ENCODE results near the gene WHRN. TPM values are rescaled to one million over a fixed set of nuclear protein-coding genes. Genes with fewer than 3 reads are reported as not detected.
A peak's percentile ranks its signal among the peaks of the same experiment; 100 is the strongest.

WHRN gene
- total RNA-seq, 1 donor from 2014 or later = 14.5 TPM

GRCh38 chr9:114366334-114367128 lies 138.7 kb downstream of the WHRN start:
- peaks cover 4% of the 10 kb centered on the region for H3K9me3 Mint-ChIP-seq
- intact Hi-C loops (cut with micrococcal nuclease) = loop anchor here (1.0 kb wide), 3 partner anchors 17 to 32 kb away; no protein-coding TSS in a partner anchor
- ATAC-seq (ENCODE audit: low read depth) = peak; percentile 41
- H3K4me1 Mint-ChIP-seq = peaks cover 90% of the 10 kb centered on the region
- no peaks in the 10 kb centered on the region for H3K27me3 Mint-ChIP-seq
- ChIA-PET POLR2A (interaction anchor here (0.6 to 15.2 kb wide), 4 partner anchors 16 to 237 kb away, joined by 4 to 913 read pairs (median 14); partner anchors contain the start of genes AKNA and ATP6V1G1), CTCF (interaction anchor here (0.6 to 2.5 kb wide), 6 partner anchors 17 to 23 kb away, joined by 3 to 15 read pairs (median 5); partner anchors contain the start of gene AKNA)
- peak overlapping the region; percentile 91 for H3K27ac Mint-ChIP-seq
- no peak for DNase-seq
- peak overlapping the region; percentile 69 for H3K4me3 Mint-ChIP-seq
- no peak for TF ChIP-seq CTCF (IDR thresholded peaks at IDR 0.05)
- H3K36me3 Mint-ChIP-seq (ENCODE audit: low read depth) = peaks cover 90% of the 10 kb centered on the region

- TF ChIP-seq CTCF (IDR thresholded peaks at IDR 0.05) = no peak
- Mint-ChIP-seq H3K4me3 (peak overlapping the region; percentile 63), H3K9me3 (peaks cover 4% of the 10 kb centered on the region), H3K36me3 (ENCODE audit: low read depth) (peaks cover 94% of the 10 kb centered on the region), H3K27me3 (no peaks in the 10 kb centered on the region), H3K27ac (peak overlapping the region; percentile 88), H3K4me1 (peaks cover 88% of the 10 kb centered on the region)
- ATAC-seq (ENCODE audit: low read depth) (no peak), DNase-seq (no peak)
- ChIA-PET POLR2A (interaction anchor here (0.6 to 15.2 kb wide), 11 partner anchors 8 to 214 kb away, joined by 3 to 913 read pairs (median 4); partner anchors contain the start of gene AKNA), CTCF (interaction anchor here (0.9 to 2.5 kb wide), 8 partner anchors 18 to 288 kb away, joined by 3 to 15 read pairs (median 6); partner anchors contain the start of gene AKNA)
- intact Hi-C loops (cut with micrococcal nuclease) = no loop called here
These were observed 140.1 kb downstream of the WHRN start for GRCh38 chr9:114365194-114365593.

DNA sequence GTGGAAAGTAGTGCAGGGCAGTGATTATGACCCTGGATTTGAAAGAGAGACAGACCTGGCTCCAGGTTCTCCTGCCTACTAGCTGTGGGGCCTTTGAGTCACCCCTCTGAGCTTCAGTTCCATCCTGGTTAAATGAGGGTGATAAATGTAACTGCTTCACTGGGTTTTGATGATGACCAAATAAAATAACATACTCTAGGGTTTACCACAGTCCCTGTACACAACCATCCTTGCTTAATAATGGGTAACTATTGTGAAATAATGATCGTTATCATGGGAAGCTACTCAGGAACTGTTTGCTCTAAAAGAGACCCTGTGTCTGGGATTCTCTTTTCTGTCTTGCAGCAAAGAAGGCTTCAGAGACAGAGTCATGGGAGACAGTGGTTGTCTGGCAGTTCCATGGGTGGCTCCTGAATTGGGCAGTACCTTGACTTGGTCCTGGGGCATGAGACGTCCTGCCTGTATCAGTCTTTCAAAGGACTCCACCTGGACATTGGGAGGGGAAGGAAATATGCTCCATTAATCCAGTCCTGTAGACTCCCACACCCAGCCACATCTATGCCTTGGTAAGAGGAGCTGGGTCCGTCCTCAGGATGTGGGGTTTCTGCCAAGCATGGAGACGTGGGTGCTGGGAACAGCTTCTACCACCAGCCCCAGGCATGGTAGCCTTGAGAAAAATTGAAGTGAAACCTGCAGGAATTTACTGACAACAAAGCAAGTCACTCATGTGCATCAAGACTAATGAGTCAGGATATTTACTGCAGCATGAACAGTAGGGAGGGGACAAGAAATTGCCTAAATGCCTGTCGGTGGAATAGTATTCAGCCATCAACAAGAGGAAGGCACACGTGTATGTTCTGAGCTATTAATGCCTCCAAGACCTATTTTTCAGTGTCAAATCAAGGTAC lies 140.9 kb downstream of the WHRN start:
- no peak for DNase-seq
- peaks cover 94% of the 10 kb centered on the region for H3K36me3 Mint-ChIP-seq (ENCODE audit: low read depth)
- TF ChIP-seq CTCF (IDR thresholded peaks at IDR 0.05) = no peak
- H3K9me3 Mint-ChIP-seq = peaks cover 4% of the 10 kb centered on the region
- peak overlapping the region; percentile 88 for H3K27ac Mint-ChIP-seq
- H3K4me3 Mint-ChIP-seq = peak overlapping the region; percentile 63
- ChIA-PET POLR2A (interaction anchor here (0.6 to 15.2 kb wide), 12 partner anchors 8 to 215 kb away, joined by 3 to 913 read pairs (median 4); partner anchors contain the start of gene AKNA), CTCF (interaction anchor here (1.0 to 2.5 kb wide), 12 partner anchors 8 to 289 kb away, joined by 3 to 15 read pairs (median 4); partner anchors contain the start of gene AKNA)
- peak; percentile 56 for ATAC-seq (ENCODE audit: low read depth)
- peaks cover 82% of the 10 kb centered on the region for H3K4me1 Mint-ChIP-seq
- no peaks in the 10 kb centered on the region for H3K27me3 Mint-ChIP-seq
- intact Hi-C loops (cut with micrococcal nuclease) = loop anchor here (1.0 kb wide), 1 partner anchor 9 kb away; no protein-coding TSS in a partner anchor

GRCh38 chr9:114363424-114363823 lies 141.8 kb downstream of the WHRN start:
- CTCF ChIA-PET = interaction anchor here (1.0 to 2.5 kb wide), 8 partner anchors 9 to 43 kb away, joined by 3 to 9 read pairs (median 4); partner anchors contain the start of gene AKNA
- no peak for TF ChIP-seq CTCF (IDR thresholded peaks at IDR 0.05)
- Mint-ChIP-seq H3K4me3 (peak overlapping the region; percentile 24), H3K9me3 (peaks cover 4% of the 10 kb centered on the region), H3K4me1 (peaks cover 74% of the 10 kb centered on the region), H3K27me3 (no peaks in the 10 kb centered on the region), H3K27ac (peak overlapping the region; percentile 88), H3K36me3 (ENCODE audit: low read depth) (peaks cover 95% of the 10 kb centered on the region)
- intact Hi-C loops (cut with micrococcal nuclease) = no loop called here
- DNase-seq (no peak), ATAC-seq (ENCODE audit: low read depth) (no peak)
- POLR2A ChIA-PET = interaction anchor here (1.0 to 15.2 kb wide), 6 partner anchors 10 to 29 kb away, joined by 4 to 913 read pairs (median 20); partner anchors contain the start of gene AKNA

Measured in activated B cell treated with CpG ODN at 0.5 μM for 24 hours (primary cell).